Measurements from ENCODE around the gene EPN2.

The EPN2 gene

DNA sequence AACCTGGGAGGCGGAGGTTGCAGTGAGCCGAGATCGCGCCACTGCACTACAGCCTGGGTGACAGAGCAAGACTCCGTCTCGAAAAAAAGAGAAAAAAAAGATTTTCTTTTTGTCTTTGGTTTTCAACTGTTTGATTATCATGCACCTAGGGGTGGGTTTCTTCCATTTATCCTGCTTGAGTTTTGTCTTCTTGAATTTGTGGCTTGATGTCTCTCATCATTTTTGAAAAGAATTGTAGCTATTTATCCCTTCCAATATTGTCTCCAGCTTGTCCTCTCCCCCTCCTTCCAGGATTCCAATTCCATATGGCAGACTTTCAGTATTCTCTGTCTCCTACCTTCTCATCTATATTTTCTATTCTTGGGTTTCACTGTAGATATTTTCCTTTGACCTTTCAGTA, 117.6 kb downstream of the EPN2 start:
- Histone ChIP-seq H3K79me2 (no peaks in the 10 kb centered on the region), H3K4me2 (ENCODE audit: low read length) (no peak overlapping the region), H3K9me3 (ENCODE audit: control insufficient read depth, low read length) (no peaks in the 10 kb centered on the region), H3K36me3 (ENCODE audit: control insufficient read depth, insufficient read depth, low read length) (no peaks in the 10 kb centered on the region), H3K9ac (no peak overlapping the region), H3K27me3 (ENCODE audit: control insufficient read depth, insufficient read depth, low read length) (no peaks in the 10 kb centered on the region), H3K27ac (no peak overlapping the region), H3K4me3 (ENCODE audit: low read depth, low read length) (no peak overlapping the region), H3K4me1 (no peaks in the 10 kb centered on the region), H2AFZ (no peak overlapping the region)
- TF ChIP-seq, protein P1, sequence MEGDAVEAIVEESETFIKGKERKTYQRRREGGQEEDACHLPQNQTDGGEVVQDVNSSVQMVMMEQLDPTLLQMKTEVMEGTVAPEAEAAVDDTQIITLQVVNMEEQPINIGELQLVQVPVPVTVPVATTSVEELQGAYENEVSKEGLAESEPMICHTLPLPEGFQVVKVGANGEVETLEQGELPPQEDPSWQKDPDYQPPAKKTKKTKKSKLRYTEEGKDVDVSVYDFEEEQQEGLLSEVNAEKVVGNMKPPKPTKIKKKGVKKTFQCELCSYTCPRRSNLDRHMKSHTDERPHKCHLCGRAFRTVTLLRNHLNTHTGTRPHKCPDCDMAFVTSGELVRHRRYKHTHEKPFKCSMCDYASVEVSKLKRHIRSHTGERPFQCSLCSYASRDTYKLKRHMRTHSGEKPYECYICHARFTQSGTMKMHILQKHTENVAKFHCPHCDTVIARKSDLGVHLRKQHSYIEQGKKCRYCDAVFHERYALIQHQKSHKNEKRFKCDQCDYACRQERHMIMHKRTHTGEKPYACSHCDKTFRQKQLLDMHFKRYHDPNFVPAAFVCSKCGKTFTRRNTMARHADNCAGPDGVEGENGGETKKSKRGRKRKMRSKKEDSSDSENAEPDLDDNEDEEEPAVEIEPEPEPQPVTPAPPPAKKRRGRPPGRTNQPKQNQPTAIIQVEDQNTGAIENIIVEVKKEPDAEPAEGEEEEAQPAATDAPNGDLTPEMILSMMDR (IDR thresholded peaks at IDR 0.05), result no peak

DNA sequence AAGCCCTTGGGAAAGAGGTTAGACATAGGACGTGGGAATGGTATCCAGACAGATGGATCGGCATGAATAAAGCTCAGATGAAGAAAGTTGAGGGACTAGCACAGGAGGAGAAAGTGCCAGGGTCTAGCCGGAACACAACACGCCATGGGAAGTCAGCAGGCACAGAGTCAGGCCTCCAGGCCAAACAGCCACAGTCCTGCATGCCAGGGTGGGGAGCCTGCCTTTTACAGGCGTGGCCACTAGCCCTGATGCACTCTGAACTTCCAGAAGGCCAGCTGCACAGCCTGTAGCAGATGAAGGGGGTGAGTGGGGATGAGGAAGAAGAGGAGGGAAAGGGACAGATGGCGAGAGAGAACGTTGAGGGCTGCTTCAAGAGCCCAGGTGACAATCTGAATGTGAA, 120.2 kb downstream of the EPN2 start:
- Histone ChIP-seq H2AFZ (no peak overlapping the region), H3K79me2 (peaks cover 5% of the 10 kb centered on the region), H3K9me3 (ENCODE audit: control insufficient read depth, low read length) (no peaks in the 10 kb centered on the region), H3K9ac (no peak overlapping the region), H3K4me2 (ENCODE audit: low read length) (no peak overlapping the region), H3K4me1 (peaks cover 8% of the 10 kb centered on the region), H3K36me3 (ENCODE audit: control insufficient read depth, insufficient read depth, low read length) (no peaks in the 10 kb centered on the region), H3K4me3 (ENCODE audit: low read depth, low read length) (no peak overlapping the region), H3K27ac (no peak overlapping the region), H3K27me3 (ENCODE audit: control insufficient read depth, insufficient read depth, low read length) (no peaks in the 10 kb centered on the region)
- TF ChIP-seq, protein P1 (IDR thresholded peaks at IDR 0.05), result no peak

DNA sequence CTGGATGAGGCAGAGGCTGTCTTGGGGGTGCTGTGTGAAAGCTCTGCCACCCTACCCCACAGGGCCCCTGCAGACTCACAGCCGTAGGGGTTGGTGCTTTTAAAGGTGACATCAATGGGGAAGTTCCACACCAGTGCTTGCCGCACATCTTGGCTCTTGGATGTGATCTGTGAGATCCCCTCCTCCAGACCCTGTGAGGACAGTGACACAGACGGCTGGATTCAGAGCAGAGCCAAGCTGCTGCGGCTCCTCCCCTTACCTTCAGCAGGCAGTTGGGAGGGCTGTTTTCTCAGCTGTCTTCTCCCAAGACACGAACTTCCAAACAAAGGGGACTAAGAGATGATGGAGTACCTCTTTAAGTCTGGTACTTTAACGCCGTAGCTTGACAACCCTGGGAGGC, 120.6 kb downstream of the EPN2 start:
- Histone ChIP-seq H2AFZ (no peak overlapping the region), H3K4me2 (ENCODE audit: low read length) (no peak overlapping the region), H3K9me3 (ENCODE audit: control insufficient read depth, low read length) (no peaks in the 10 kb centered on the region), H3K27me3 (ENCODE audit: control insufficient read depth, insufficient read depth, low read length) (no peaks in the 10 kb centered on the region), H3K36me3 (ENCODE audit: control insufficient read depth, insufficient read depth, low read length) (no peaks in the 10 kb centered on the region), H3K4me3 (ENCODE audit: low read depth, low read length) (no peak overlapping the region), H3K27ac (no peak overlapping the region), H3K79me2 (peaks cover 5% of the 10 kb centered on the region), H3K4me1 (peaks cover 8% of the 10 kb centered on the region), H3K9ac (no peak overlapping the region)
- TF ChIP-seq, protein P1 (IDR thresholded peaks at IDR 0.05), result no peak

DNA sequence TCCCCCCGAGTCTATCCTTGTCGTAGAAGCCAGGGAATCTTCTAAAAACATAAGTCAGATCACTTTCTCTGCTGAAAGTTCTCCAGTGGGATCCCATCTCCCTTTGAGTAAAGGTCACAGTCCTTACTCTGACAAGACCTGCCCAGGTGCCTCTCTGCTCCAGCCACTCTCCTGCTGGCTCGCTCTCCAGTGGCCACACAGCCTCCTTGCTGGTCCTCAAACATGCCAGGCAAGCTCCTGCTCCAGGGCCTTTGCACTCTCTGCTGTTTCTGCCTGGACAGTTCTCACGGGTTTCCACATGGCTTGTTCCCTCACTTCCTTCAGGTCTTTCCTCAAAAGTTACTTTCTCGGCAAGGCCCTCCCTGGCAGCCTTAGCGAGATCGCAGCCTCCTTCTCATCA, 122.0 kb downstream of the EPN2 start:
- Histone ChIP-seq H3K4me3 (ENCODE audit: low read depth, low read length) (no peak overlapping the region), H3K4me2 (ENCODE audit: low read length) (no peak overlapping the region), H2AFZ (no peak overlapping the region), H3K36me3 (ENCODE audit: control insufficient read depth, insufficient read depth, low read length) (no peaks in the 10 kb centered on the region), H3K27ac (no peak overlapping the region), H3K9me3 (ENCODE audit: control insufficient read depth, low read length) (no peaks in the 10 kb centered on the region), H3K79me2 (peaks cover 5% of the 10 kb centered on the region), H3K4me1 (peaks cover 11% of the 10 kb centered on the region), H3K9ac (no peak overlapping the region), H3K27me3 (ENCODE audit: control insufficient read depth, insufficient read depth, low read length) (no peaks in the 10 kb centered on the region)
- TF ChIP-seq, protein P1 (IDR thresholded peaks at IDR 0.05), result no peak

DNA sequence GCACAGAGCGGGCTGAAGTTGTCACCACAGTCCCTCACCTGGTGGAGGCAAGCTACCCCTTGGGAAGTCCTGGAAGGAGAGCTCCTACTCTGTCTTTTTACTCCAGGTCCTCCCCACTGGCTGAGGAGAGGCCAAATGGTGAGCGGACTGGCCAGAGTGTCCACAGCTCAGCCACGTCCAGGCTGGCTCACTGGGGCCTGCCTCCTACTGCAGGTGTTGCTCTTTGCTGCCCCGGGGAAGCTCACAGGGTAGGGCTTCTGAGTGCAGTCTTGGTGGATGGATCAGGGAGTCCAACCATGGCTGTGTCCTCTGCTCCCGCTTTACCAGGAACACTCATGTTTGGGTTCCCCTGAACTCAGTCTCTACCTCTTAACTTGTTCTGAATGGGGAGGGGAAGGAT, 122.7 kb downstream of the EPN2 start:
- H3K4me3 ChIP-seq (ENCODE audit: low read depth, low read length), result no peak overlapping the region
- no peak overlapping the region for H3K9ac ChIP-seq
- H3K36me3 ChIP-seq (ENCODE audit: control insufficient read depth, insufficient read depth, low read length), result no peaks in the 10 kb centered on the region
- no peak overlapping the region for H2AFZ ChIP-seq
- no peak overlapping the region for H3K27ac ChIP-seq
- no peaks in the 10 kb centered on the region for H3K9me3 ChIP-seq (ENCODE audit: control insufficient read depth, low read length)
- peaks cover 18% of the 10 kb centered on the region for H3K4me1 ChIP-seq
- H3K79me2 ChIP-seq, result peaks cover 5% of the 10 kb centered on the region
- TF ChIP-seq, protein P1 (IDR thresholded peaks at IDR 0.05), result no peak
- H3K4me2 ChIP-seq (ENCODE audit: low read length), result no peak overlapping the region
- H3K27me3 ChIP-seq (ENCODE audit: control insufficient read depth, insufficient read depth, low read length), result no peaks in the 10 kb centered on the region

Measured in parathyroid adenoma (tissue), 2 donors.